GM19023 (cell line): ENCODE data around the gene FHOD3.

ENCODE experiments used
- ATAC-seq: cut with Tn5 transposase; IDR thresholded peaks from one replicate; pipeline ENCODE4 v1.9.1; 2021; ENCODE audit warnings: mild to moderate bottlenecking, moderate library complexity; ENCODE audit not compliant: unreplicated experiment

Gene FHOD3

DNA sequence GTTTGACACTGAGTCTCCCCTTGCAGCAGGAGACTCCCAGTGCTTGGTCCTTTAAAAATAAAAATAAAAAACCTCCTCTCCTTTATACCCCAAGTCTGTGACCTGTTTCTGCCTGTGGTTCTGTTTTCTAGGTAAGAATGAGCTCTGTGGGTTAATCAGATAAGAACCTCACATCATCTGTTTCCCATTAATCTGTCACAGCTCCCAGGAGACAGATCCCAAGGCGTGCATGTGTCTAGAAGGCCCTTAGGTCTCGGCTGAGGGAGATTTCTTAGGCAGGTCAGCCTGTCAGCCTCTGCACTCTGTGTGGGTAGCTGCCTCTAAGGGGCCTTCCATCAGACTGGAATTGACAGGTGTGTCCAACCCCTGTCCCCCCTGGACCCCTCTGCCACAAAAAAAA, 80.7 kb downstream of the FHOD3 start:
- ATAC-seq: no peak

DNA sequence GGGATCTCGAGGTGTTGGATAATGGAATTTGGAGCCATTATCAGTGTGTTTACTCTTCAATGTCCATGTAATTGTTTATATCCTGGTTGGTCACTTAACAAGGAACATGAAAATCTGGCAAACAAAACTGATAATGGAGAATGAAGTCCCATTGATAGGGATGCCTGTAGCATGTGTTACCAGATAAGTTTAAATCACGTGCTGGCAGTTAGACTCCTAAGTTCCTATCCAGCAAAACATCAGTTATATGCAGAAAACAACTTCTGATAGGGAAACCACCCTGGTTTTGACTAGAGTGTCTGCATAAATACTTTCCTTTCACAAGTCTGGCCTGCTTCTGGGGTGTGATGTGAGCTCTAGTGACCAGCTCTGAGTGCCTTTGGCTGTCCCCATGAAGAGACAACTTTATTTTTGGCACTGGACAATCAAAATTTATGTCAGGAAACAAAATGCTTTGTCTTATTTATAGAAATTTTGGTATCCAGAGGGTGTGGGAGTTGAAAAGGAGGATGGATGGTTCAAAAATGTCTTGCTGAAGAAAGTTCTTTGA, 82.0 kb downstream of the FHOD3 start:
- ATAC-seq: no peak

DNA sequence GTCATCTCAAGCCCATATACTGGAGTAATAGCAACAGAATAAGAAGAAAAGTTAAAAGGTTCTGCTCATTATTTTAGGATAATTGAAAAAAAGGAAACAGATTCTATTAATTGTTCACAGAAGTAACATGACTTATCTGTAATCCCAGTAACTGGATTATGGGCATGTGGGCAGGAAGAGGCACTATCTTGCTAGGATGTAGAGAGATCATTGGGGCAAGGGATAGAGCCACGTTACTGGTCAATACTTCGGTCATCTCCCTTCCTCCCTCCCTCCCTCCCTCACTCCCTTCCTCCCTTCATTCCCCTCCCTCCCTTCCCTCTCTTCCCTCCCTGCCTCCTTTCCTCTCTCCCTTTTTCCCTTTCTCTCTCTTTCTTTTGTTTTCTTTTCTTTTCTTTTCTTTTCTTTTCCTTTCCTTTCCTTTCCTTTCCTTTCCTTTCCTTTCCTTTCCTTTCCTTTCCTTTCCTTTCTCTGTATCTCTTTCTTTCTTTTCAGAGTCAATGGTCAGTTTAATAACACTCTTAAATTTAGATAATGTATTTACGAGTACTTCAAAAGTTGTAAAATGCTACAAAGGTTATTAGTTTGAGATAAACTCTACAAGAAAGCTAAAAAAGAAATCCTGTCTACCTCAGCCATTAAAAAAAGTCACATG, 82.8 kb downstream of the FHOD3 start:
- ATAC-seq: no peak

DNA sequence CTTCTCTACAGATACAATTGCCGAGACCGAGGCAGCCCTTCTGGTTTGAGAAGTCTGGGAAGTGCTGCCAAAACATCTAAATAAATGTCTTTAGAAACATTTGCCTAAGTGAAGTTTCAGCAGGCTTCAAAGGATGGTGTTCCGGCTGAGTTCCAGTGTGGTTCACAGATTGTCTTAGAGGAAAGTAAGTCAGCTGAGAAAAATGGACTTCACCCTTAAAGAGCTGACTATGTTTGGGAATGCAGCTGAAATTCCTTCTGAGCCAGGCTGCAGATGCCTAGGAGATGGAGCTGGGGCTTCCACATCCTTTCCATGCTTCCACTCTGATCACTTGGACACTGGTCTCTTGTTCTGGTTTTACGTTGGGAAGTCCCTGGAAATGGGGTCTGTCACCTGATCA, 83.6 kb downstream of the FHOD3 start:
- ATAC-seq: no peak

DNA sequence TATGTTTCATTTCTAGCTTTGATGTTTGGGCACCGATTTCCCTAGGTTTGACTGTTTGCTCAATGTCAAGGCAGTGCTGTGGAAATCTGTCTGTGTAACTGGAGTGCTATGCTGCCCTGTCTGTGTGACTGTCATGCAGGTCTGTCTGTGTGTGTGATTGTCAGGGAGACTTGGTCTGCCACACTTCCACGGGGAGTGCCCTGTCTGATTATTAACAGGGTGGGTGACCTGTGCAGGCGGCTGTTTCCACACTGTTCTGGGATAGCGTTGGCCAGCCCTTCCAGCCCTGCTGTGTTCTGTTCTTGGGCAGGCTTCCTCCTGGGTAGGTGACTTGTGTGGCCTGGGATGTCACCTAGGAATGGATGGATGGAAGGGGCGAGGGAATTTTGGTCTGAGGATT, 85.3 kb downstream of the FHOD3 start:
- ATAC-seq: no peak

DNA sequence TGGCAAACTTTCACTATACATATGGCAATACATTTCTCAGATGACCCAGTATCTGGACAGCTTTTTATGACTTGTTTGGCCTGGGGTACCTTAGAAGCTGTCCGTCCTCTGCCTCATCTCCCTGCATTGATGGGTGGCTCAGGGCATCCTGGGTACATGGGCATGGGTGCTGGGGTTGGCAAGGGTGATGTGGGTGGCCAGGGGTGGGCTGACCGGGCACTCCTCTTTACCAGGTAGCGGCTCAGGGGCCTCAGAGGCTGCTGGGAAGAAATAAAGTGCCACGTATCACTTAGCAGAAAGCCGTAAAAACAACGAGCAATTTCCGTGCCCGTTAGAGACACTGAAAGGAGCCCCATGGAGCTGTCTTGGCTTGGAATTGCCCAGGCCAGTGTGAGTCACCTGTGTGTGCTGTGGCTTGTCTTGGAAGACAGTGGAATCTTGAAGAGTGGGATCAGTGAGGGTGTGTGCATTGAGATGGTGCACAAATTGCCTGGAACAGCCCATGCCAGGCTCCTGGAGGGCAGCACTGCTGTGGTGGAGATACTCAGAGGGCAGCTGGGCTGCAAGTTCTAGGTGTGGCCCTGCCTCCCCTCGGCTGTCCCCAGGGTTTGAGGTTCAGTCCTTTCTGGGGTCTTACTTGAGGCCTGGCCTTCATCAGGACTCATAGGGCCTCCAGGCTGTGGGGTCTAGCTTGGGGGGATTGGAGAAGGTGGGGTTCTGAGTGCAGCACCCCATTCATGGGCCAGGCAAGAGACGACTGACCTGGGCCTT, 88.8 kb downstream of the FHOD3 start:
- no peak for ATAC-seq

DNA sequence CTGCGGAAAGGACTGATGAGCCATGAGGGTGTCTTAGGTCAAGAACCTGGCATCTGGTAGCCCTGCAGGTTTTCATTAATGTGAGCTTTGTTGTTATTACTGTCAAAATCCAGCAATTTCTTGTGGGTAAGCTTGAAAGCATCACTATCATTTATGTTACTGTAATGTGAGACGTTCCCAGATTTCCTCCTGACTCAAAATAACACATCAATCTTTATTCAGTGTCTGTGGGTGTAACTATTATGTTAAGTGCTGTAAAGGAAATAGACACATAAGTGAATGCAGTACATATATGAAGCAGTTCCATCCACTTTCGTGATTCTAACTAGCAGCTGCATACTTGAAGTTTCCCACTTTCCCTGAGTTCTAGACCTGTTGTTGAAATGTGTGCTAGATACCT, 89.8 kb downstream of the FHOD3 start:
- ATAC-seq: no peak

DNA sequence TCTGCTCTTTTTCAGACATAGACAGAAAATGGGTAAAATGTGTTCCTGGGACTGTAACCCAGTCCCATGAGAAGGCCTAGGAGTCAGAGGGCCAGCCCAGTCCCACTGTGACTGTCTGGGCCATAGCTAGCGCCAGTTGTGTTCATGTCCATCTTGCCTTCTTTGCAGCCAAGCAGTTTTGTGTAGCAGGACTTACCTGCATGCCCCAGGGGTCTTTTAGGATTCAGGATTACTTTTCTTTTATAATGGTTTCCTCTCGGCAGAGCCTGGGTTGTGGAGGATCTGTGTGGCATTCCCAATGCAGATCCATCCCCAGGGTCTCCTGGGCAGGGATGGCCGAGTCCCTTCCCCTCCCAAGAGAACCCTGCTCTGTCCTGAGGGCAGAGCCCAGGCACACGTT, 90.8 kb downstream of the FHOD3 start:
- ATAC-seq: no peak

DNA sequence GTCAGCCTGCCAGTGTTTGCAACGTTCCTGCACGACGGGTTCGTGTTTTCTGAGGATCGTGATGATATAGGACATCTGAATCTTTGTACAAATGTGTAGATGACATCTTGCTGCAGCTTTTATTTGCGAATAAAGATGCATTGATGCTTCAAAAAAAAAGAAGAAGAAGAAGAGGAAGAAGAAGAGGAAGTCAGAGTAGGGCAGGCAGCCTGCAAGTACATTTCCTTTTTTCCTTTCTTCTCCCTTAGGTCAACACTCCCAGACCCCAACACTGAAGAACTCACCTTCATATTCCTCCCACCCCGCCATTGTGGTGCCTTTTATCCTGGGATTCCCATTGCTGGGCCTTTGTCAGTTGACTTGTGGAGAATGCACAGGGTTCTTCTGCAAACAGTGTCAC, 91.5 kb downstream of the FHOD3 start:
- no peak for ATAC-seq

DNA sequence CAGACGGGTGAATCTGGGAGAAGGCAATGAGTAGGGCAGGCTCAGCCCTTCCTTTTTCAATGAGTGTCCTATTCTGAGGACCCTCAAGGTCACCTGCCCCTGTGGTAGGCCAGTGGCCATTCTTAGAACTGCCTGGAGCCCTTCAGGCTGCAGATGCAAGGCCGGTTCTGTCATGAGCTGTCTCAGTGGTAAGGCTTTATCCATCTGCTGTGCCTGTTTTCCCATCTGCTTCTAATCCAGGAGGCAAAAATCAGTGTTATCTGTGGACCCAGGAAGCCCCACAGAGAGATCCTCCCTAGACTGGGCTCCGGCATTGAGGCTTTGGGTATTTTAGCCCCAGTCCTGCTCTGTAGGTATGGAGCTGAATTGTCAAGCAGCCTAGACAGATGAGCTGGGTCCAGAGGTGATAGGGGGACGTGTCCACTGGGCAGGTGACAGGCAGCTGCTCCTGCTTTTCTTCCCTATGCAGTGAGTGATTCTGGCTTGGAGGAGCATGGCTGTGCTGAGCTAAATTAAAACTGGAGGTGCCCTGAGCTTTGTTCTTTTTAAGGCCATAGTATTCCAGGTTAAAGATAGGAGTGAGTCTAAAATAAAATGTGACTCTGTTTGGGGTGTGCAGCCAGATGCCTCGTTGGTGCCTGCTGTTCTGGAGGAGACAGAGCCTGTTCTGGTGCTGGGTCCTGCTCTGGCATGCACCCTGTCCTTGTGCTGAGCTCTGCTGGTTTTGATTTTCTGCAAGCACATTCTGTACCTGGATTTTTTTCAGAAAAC, 92.5 kb downstream of the FHOD3 start:
- ATAC-seq: no peak

DNA sequence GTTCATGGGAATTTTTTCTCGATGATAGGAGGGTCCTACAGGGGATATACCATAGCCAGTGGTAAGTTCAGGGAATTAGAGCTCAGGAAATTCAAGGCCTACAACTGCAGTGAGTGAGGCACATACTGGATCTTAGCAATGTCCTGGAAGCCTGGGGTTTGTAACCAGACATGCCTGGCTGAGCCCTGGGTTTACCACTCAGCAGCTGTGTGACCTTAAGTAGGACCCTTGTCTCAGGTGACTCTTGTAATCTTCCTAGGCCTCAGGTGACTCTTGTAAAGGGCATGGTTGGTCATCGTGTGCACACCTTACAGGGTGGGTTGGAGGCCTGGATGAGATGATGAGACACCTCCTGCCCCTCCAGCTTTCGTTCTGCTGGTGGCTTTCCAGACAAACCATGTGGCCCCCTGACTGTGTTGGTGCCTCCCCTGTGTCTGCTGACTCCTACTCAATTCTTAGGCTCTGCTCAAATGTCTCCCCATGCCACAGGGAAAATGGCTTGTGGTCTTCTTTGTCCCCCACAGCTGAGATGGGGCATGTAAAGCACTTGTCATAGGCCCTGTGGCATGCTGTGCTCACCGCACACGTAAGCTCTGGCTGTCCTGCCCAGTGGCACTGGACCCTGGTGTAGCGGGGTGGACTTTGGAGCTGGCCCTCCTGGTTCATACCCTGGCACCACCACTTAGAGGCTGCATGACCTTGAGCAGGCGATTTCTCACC, 94.1 kb downstream of the FHOD3 start:
- no peak for ATAC-seq

DNA sequence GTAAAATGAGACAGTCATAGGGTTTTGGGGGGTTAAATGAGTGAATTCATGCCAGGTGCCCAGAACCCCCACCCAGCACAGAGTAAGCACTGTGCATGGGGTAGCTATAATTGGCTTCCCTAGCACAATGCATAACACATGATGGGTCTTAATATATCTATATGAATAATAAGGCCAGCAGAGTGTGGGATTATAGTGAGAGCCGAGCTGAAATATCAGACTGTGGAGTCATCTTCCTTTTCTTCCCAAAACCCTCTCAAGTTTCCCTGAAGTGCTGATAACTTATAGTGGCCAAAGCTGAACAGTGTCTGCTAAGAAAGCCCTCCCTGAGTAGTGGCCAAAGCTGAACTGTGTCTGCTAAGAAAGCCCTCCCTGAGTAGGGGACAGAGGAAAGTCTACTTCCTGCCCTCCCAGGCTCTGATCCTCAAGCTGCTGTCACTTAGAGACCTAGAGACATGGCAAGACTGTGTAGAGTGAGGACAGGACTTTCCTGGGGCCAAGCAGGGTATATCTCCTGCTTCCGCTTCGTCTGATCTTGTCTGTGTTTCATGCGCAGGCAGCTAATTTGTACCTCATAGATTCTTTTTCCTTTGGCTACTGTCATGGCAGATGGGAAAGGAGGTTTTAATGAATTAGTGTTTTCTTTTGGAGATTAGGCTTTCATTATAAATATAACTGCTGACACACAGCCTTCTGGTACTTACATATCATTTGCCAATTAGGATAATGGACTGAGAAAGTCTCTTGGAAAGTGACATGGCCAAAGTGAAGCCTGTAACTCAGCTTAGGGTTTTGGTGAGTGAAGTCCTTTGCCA, 94.9 kb downstream of the FHOD3 start:
- ATAC-seq: no peak

DNA sequence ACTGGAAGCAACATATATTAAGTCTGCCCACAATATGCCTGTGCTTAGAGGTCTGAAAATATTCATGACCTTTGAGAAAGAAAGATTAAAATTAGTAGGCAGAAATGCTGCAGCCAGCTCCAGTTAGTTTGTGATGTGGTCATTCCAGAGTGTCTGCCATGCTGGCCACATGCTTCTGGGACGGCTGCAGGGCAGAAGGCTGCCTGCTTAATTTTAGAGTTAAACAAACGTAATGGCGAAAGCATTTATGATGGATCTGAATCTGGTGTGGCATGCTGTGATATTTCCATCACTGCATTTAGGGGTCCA, 95.4 kb downstream of the FHOD3 start:
- no peak for ATAC-seq

DNA sequence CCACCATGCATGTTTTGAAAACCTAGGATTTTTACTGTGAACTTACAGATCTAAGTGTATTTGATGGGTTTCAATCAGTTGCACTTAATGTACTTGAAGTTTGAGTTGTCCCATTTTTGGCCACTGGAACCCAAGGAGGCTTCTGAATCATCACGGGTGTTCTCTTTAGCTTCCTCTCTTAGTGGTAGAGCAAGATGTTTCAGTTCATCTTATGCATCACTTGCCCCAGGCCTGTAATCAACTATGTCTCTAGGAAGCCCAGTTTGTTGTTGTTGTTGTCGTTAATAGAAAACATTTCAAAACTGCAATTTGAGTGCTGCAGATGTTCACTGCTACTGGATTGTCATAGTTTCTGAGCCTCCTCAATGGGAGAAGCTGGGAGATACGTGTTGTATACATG, 97.0 kb downstream of the FHOD3 start:
- ATAC-seq: no peak

DNA sequence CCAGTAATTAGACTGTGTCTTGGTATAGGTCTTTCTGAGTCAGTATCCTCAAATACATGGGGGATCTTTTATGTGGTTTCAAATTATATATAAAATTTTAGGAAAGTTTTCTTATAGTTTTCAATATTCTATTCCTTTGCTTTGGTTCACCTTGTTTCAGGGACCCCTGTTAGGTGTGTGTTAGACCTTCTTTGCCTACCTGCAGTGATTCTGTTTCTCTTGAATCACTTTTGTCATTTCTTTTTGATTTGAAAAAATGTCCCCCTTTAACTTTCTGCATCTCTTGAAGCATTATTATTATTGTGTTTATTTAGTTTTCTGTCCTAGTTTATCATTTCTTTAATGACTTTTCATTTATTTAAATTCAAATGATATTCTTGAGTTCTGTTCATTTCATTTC, 98.7 kb downstream of the FHOD3 start:
- ATAC-seq: no peak

DNA sequence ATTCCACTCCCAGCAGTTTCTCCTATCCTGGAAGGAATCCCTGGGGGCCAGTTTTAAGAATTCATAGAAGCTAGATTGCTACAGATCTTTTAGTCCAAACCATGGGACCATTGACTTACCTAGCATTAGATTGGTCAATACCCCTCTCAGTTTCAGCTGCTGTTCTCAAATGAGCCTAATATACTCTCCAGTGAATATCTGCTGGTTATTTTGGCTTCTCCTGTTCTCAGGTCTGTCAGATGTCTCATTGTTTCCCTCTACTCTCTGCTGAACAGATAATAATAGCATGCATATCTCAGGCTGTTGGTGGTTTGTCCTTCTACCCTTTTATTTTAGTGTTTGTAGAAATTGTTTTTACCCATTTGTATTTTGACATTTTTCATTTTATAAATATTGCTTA, 99.5 kb downstream of the FHOD3 start:
- no peak for ATAC-seq

DNA sequence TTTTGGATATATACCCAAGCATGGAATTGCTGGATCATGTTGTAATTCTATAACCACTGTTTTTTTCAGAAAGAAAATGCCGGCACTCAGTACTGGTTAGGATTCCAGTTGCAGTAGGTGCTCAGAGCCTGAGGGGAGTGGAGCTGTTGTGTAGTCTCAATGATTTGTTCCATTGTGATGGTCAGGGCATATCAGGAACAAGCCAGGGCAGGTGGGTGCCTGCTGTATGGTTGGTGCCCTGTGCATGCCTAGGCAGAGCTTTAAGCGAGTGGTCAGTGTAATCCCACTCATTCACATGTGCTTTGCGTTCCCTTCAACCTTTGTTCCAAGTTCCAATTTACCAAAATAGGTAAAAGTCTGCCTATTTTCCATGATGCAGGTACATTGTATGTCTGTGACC, 100.9 kb downstream of the FHOD3 start:
- no peak for ATAC-seq

DNA sequence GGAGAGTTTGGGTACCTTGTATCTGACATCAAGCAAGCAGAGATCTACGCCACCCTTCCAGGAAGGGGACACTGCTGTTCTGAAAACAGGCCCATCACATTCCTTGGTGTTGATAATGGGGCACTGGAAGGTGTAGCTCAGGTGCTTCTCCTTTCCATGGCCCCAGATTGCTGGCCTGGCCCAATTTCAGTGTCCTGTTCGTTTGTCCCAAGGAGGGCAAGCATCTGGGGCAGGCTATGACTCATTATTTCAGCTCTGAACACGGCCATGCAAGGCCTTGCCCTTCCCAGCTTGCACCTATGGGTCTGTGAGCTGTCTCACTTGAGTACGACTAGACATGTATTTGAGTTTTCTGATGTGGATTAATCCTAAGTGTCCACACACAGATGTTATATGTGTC, 101.5 kb downstream of the FHOD3 start:
- no peak for ATAC-seq

DNA sequence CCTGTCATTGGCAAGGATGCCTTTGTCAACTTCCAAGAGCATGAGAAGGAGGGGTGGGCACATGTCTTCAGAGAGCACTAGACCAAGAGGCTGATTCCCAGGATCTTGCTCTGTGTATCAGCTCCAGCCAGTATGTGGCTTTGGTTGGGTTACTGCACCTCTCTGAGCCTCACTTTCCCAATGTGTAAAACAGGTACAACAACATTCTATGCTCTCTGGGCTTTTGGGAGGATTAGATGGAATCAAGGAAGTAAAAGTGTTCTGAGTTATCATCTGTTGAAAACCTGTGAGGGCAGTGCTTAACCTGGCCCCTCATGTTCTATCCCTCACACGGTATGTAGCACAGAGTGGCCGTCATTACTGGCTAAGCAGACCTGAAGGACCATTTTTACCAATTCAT, 103.9 kb downstream of the FHOD3 start:
- ATAC-seq: no peak

DNA sequence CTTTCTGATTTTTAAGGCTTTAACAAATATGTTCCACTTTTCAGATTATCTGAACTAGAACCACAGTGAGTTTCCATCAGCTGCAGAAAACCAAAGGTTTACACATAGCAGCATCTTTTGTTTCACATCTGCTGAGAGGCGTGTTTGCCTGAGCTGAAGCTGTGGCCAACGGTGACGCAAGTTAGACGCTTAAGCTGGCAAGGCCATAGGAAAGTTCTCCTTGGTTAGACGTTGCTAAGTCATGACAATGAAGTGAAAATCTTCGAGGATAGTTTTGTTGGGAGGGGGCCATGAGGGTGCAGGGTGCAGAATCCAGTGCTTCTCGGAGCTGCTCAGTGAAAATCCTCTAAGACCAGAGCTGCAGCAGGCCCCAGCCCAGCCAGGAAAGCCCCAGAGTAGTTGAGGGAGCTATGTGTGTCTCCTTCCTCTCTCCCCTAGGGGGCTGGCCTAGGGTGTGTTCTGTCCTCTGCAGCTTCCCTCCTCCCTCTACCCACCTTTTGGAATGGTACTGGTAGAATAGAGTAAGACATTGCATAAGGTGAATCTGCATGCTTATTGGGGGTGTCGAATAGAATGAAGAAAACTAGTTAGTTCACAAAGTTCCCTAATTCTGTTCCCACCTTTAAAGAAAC, 105.4 kb downstream of the FHOD3 start:
- no peak for ATAC-seq
